ENCODE data around the gene CST9.

Gene CST9

GRCh38 chr20:23588434-23589403, 17.0 kb downstream of the CST9 start:
- Histone ChIP-seq H3K27ac (ENCODE audit: low read depth, low read length, poor library complexity, severe bottlenecking) (no peak overlapping the region), H3K9me3 (ENCODE audit: low read length) (no peaks in the 10 kb centered on the region), H3F3A (ENCODE audit: insufficient read depth, low read length) (no peaks in the 10 kb centered on the region), H3K9me2 (ENCODE audit: low read depth, low read length) (no peaks in the 10 kb centered on the region), H3K4me1 (ENCODE audit: insufficient read depth, low read length, severe bottlenecking) (no peaks in the 10 kb centered on the region), H2AFZ (ENCODE audit: low read length) (no peak overlapping the region), H3K4me3 (ENCODE audit: low read depth, low read length, poor library complexity, severe bottlenecking) (no peak overlapping the region), H3K9ac (ENCODE audit: low read length) (no peak overlapping the region), H3K4me2 (ENCODE audit: low read length) (no peak overlapping the region), H3K79me2 (ENCODE audit: insufficient read depth, low read length) (no peaks in the 10 kb centered on the region), H3K27me3 (ENCODE audit: insufficient read depth, low read length) (no peaks in the 10 kb centered on the region), H4K20me1 (ENCODE audit: insufficient read depth, low read length) (no peaks in the 10 kb centered on the region), H3K36me3 (ENCODE audit: insufficient read depth, low read length) (no peaks in the 10 kb centered on the region)
- no peak for TF ChIP-seq EZH2 (IDR thresholded peaks at IDR 0.05; ENCODE audit: borderline replicate concordance, low read length)
- TF ChIP-seq CTCF (IDR thresholded peaks at IDR 0.05; ENCODE audit: low read length) = no peak

- H3K27me3 ChIP-seq (ENCODE audit: insufficient read depth, low read length) = no peaks in the 10 kb centered on the region
- no peaks in the 10 kb centered on the region for H4K20me1 ChIP-seq (ENCODE audit: insufficient read depth, low read length)
- no peaks in the 10 kb centered on the region for H3K79me2 ChIP-seq (ENCODE audit: insufficient read depth, low read length)
- no peak for TF ChIP-seq CTCF (IDR thresholded peaks at IDR 0.05; ENCODE audit: low read length)
- no peak for TF ChIP-seq EZH2 (IDR thresholded peaks at IDR 0.05; ENCODE audit: borderline replicate concordance, low read length)
- no peak overlapping the region for H2AFZ ChIP-seq (ENCODE audit: low read length)
- H3K9ac ChIP-seq (ENCODE audit: low read length) = no peak overlapping the region
- H3K9me3 ChIP-seq (ENCODE audit: low read length) = no peaks in the 10 kb centered on the region
- H3K27ac ChIP-seq (ENCODE audit: low read depth, low read length, poor library complexity, severe bottlenecking) = no peak overlapping the region
- H3F3A ChIP-seq (ENCODE audit: insufficient read depth, low read length) = no peaks in the 10 kb centered on the region
- no peaks in the 10 kb centered on the region for H3K9me2 ChIP-seq (ENCODE audit: low read depth, low read length)
- H3K36me3 ChIP-seq (ENCODE audit: insufficient read depth, low read length) = no peaks in the 10 kb centered on the region
- no peak overlapping the region for H3K4me3 ChIP-seq (ENCODE audit: low read depth, low read length, poor library complexity, severe bottlenecking)
- H3K4me2 ChIP-seq (ENCODE audit: low read length) = no peak overlapping the region
- H3K4me1 ChIP-seq (ENCODE audit: insufficient read depth, low read length, severe bottlenecking) = no peaks in the 10 kb centered on the region
Observed at GRCh38 chr20:23587631-23588030, 18.1 kb downstream of the CST9 start.

DNA sequence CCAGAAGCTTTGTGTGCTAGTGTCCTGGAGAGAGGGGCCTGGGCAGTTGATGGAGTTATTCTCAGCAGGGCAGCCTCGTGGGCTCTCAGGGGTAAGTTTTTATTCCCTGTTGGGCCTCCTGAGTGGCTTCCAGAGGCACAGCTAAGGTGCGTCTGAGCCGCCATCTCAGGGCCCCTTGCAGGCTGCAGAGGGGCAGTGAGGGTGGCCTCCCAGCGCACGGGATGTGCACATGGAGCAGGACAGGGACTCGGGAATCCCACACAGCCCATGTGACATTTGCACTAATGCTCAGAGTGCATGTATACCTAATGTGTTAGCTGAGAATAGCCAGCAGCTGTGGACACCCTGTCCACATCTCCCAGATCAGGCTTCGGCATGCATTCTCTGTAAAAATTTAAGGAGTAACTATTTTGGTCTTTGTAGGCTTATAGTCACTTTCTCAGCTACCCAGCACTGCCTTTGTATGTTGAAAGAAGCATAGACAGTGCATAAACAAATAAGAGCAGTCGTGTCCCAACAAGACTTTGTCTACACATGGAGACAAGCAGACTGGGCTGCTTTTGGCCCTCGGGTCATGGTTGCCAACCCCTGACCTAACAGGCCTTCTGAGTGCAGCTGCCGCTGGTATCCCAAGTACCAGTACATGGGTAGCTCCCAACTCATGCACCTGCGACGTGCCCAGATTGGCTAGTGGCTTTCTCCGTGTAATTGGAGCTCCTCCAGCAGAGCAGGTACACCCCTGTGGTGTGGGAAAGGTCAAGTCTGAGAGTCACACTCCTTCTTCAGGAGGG, 18.8 kb downstream of the CST9 start:
- H3K4me3 ChIP-seq (ENCODE audit: low read depth, low read length, poor library complexity, severe bottlenecking) = no peak overlapping the region
- no peak overlapping the region for H3K27ac ChIP-seq (ENCODE audit: low read depth, low read length, poor library complexity, severe bottlenecking)
- H3K9me2 ChIP-seq (ENCODE audit: low read depth, low read length) = no peaks in the 10 kb centered on the region
- H3K36me3 ChIP-seq (ENCODE audit: insufficient read depth, low read length) = no peaks in the 10 kb centered on the region
- no peak overlapping the region for H3K9ac ChIP-seq (ENCODE audit: low read length)
- no peaks in the 10 kb centered on the region for H3K79me2 ChIP-seq (ENCODE audit: insufficient read depth, low read length)
- H3K4me2 ChIP-seq (ENCODE audit: low read length) = no peak overlapping the region
- H3K27me3 ChIP-seq (ENCODE audit: insufficient read depth, low read length) = no peaks in the 10 kb centered on the region
- H3K4me1 ChIP-seq (ENCODE audit: insufficient read depth, low read length, severe bottlenecking) = no peaks in the 10 kb centered on the region
- no peaks in the 10 kb centered on the region for H4K20me1 ChIP-seq (ENCODE audit: insufficient read depth, low read length)
- TF ChIP-seq EZH2 (IDR thresholded peaks at IDR 0.05; ENCODE audit: borderline replicate concordance, low read length) (no peak), CTCF (IDR thresholded peaks at IDR 0.05; ENCODE audit: low read length) (no peak)
- H3K9me3 ChIP-seq (ENCODE audit: low read length) = no peaks in the 10 kb centered on the region
- H3F3A ChIP-seq (ENCODE audit: insufficient read depth, low read length) = no peaks in the 10 kb centered on the region
- H2AFZ ChIP-seq (ENCODE audit: low read length) = no peak overlapping the region

Measured in OCI-LY1 (cell line).